A673 (cell line): ENCODE results near the gene ANAPC2. TPM values are rescaled to one million over a fixed set of nuclear protein-coding genes. Genes with fewer than 3 reads are reported as not detected.

Experiments
- BruUV-seq: library from RNA; stranded (reverse); fragments of 400-500 nt; replicated peaks from 2 replicates; lab custom pipeline; 2021; lab: Mats Ljungman, UMichigan
- CTCF ChIA-PET: fragments of 300-600 bp; sonication (Branson Sonifier 250); formaldehyde crosslinking; loops from one replicate; lab custom pipeline; 2022; ENCODE audit warnings: antibody characterized with exemption; lab: Charles Lee
- POLR2A ChIA-PET: fragments of 300-600 bp; sonication (Branson Sonifier 250); formaldehyde crosslinking; loops from one replicate; lab custom pipeline; 2022; ENCODE audit warnings: antibody characterized with exemption; ENCODE audit not compliant: low non-redundant PET; lab: Charles Lee
- DNase-seq: peaks from one replicate; pipeline ENCODE4 v3.0.0-alpha.2; 2015; ENCODE audit warnings: low spot score
- H3K27ac ChIP-seq: fragments of 200-600 bp; sonication (generic); 2 replicates; pipeline ENCODE4 v1.5.1; 2016; ENCODE audit warnings: mixed run types, low read depth, mild to moderate bottlenecking, mixed read lengths, antibody characterized with exemption, low read length; ENCODE audit not compliant: poor library complexity, severe bottlenecking
- H3K27me3 ChIP-seq: fragments of 200-600 bp; sonication (generic); replicated peaks from 2 replicates; pipeline ENCODE4 v1.6.1; 2017; ENCODE audit warnings: mixed run types, low read depth, mild to moderate bottlenecking, mixed read lengths, antibody characterized with exemption, low read length; ENCODE audit not compliant: insufficient read depth, poor library complexity
- H3K36me3 ChIP-seq: fragments of 200-600 bp; sonication (generic); 2 replicates; pipeline ENCODE4 v1.6.1; 2016; ENCODE audit warnings: mixed run types, mild to moderate bottlenecking, mixed read lengths, antibody characterized with exemption, low read length; ENCODE audit not compliant: insufficient read depth, poor library complexity, severe bottlenecking
- H3K4me1 ChIP-seq: fragments of 200-600 bp; sonication (generic); 2 replicates; pipeline ENCODE4 v1.6.1; 2017; ENCODE audit warnings: mixed run types, mild to moderate bottlenecking, mixed read lengths, antibody characterized with exemption, low read length; ENCODE audit not compliant: insufficient read depth, poor library complexity, severe bottlenecking
- H3K4me3 ChIP-seq: fragments of 200-600 bp; sonication (generic); 2 replicates; pipeline ENCODE4 v1.5.1; 2016; ENCODE audit warnings: low read depth, mixed run types, mild to moderate bottlenecking, mixed read lengths, low read length; ENCODE audit not compliant: poor library complexity, severe bottlenecking
- H3K9me3 ChIP-seq: fragments of 200-600 bp; sonication (generic); 2 replicates; pipeline ENCODE4 v1.6.1; 2016; ENCODE audit warnings: mixed run types, low read depth, mild to moderate bottlenecking, mixed read lengths, antibody characterized with exemption, low read length; ENCODE audit not compliant: poor library complexity, severe bottlenecking
- CTCF ChIP-seq: fragments of 300-800, 200-600 bp; sonication (generic); conservative IDR thresholded peaks from 2 replicates; pipeline ENCODE4 v1.5.1; 2017; ENCODE audit warnings: low read depth, mild to moderate bottlenecking, antibody characterized with exemption, low read length, moderate library complexity, mixed read lengths
- EZH2 ChIP-seq: fragments of 200-600 bp; sonication (generic); IDR thresholded peaks from 2 replicates; pipeline ENCODE4 v1.6.1; 2017; ENCODE audit warnings: borderline replicate concordance, low read depth, mild to moderate bottlenecking, mixed read lengths, antibody characterized with exemption, low read length; ENCODE audit not compliant: poor library complexity, severe bottlenecking
- intact Hi-C: fragments of 100-400 bp; cut with micrococcal nuclease; formaldehyde crosslinking; loops from one replicate; pipeline ENCODE4 v1.10.0; 2022; ENCODE audit not compliant: unreplicated experiment
- total RNA-seq: library from RNA; stranded (reverse); gene quantifications from 2 replicates; pipeline ENCODE4 v1.2.3, GENCODE V29; 2021

Gene ANAPC2
- total RNA-seq, 1 experiment from 2014 or later: 49.6 TPM

- POLR2A ChIA-PET: no interaction called here
- Histone ChIP-seq H3K9me3 (no peaks in the 10 kb centered on the region), H3K4me1 (peaks cover 5% of the 10 kb centered on the region), H3K27me3 (no peaks in the 10 kb centered on the region), H3K36me3 (peaks cover 5% of the 10 kb centered on the region), H3K27ac (peak overlapping the region; percentile 10), H3K4me3 (no peak overlapping the region)
- intact Hi-C loops: no loop called here
- CTCF ChIA-PET: no interaction called here
- BruUV-seq: no TSS peak
- DNase-seq: no peak
- TF ChIP-seq CTCF: no peak
- no peak for TF ChIP-seq EZH2
Observed at GRCh38 chr9:137211532-137211931, 23.2 kb upstream of the ANAPC2 start.

GRCh38 chr9:137206602-137207001, 18.2 kb upstream of the ANAPC2 start:
- Histone ChIP-seq H3K9me3 (no peaks in the 10 kb centered on the region), H3K27ac (no peak overlapping the region), H3K4me1 (peaks cover 25% of the 10 kb centered on the region), H3K36me3 (peaks cover 6% of the 10 kb centered on the region), H3K27me3 (no peaks in the 10 kb centered on the region), H3K4me3 (peak overlapping the region; percentile 97)
- POLR2A ChIA-PET: no interaction called here
- intact Hi-C loops: no loop called here
- no TSS peak for BruUV-seq
- CTCF ChIA-PET: no interaction called here
- no peak for DNase-seq
- TF ChIP-seq CTCF: no peak
- TF ChIP-seq EZH2: no peak

DNA sequence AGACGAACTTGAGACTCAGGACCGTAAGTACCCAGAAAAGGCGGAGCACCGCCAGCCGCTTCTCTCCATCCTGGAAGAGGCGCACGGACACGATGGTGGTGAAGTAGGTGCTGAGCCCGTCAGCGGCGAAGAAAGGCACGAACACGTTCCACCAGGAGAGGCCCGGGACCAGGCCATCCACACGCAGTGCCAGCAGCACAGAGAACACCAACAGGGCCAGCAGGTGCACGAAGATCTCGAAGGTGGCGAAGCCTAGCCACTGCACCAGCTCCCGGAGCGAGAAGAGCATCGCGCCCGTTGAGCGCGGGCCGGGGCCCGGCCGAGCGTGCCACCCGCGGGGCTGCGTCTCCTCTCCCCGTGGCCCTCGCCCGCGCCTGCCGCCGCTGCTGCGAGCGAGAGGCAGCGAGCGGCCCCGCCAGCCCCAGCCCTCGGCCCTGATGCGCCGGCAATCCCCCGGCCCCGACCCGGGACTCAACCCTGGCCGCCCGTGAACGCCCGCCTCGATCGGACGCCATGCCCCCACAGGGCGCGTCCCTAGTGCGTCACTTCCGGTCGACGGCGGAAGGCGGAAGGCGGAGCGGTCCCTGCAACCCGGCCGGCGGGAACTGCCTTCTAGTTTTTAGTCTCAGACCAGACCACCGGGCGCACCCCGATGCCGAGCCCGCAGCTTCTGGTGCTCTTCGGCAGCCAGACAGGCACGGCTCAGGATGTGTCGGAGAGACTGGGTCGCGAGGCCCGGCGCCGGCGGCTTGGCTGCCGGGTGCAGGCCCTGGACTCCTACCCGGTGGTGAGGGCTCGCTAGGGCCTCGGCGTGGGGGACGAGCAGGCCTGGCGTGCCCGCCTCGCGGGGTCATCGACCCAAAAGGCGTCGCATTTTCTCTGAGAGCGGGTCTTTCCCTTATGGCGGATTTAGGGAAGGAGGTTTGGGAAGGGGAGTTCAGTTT, 17.0 kb upstream of the ANAPC2 start, which contains the start of the genes NDOR1 and TMEM203:
TSS of gene NDOR1 (plus strand) at position 575 of the 944 bp plus-strand sequence. CDS start at position 653, 78 bp downstream.
TSS of gene TMEM203 (minus strand) at position 523 of the 944 bp plus-strand sequence. CDS start at position 289, 234 bp downstream.
- ChIA-PET POLR2A (interaction anchor here (0.7 kb wide), 1 partner anchor 31 kb away, joined by 7 read pairs; no protein-coding TSS in a partner anchor), CTCF (no interaction called here)
- no peak for TF ChIP-seq EZH2
- TF ChIP-seq CTCF: no peak
- DNase-seq: peak; percentile 93
- Histone ChIP-seq H3K36me3 (peaks cover 6% of the 10 kb centered on the region), H3K4me1 (peaks cover 31% of the 10 kb centered on the region), H3K27ac (peak within 1 kb of the TSS; percentile 88), H3K27me3 (no peaks in the 10 kb centered on the region), H3K9me3 (no peaks in the 10 kb centered on the region), H3K4me3 (peak within 1 kb of the TSS; percentile 97)
- no TSS peak for BruUV-seq
- intact Hi-C loops: no loop called here
